RPMI8226 (cell line): ENCODE results near the gene NR2C2.

Experiments
- DNase-seq: peaks from one replicate; pipeline ENCODE4 v3.0.0-alpha.2; 2015

Gene NR2C2

GRCh38 chr3:15065550-15066007, 118.2 kb downstream of the NR2C2 start:
- no peak for DNase-seq

DNA sequence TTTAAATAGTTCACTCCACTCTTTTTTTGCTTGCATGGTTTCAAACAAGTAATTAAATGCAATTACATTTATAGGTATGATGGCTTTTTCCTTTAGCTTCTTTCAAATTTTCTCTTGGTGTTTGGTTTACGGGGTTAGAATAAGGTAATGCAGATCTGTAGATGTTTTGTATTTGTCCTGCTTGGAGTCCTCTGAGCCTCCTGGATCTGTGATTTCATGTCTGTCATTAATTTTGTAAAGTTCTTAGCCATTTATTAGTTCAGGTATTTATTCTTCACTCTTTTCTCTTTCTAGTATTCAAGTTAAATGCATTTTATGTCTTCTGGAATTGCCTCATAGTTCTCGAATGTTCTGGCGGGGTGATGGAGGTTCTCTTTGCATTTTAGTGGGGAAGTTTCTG, 119.1 kb downstream of the NR2C2 start:
- no peak for DNase-seq

DNA sequence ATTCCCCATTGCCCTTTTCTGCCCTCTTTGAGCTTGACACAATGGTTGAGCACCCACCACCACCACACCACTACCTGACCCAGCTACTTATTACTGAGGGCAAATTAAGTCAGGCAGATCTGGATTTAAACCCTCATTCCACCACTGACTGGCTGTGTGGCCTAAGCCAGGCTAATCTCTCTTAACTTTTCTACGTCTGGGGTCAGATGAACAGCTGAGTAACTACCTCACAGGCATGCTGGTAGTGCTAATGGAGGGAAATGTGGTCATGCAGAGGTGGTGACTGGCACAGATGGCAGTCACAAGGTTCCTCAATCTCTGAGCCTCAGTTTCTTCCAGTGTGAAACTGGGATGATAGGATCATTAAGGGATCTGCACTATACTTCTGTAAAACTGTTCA, 122.1 kb downstream of the NR2C2 start:
- DNase-seq = no peak

GRCh38 chr3:15071699-15072098, 124.3 kb downstream of the NR2C2 start:
- no peak for DNase-seq

- no peak for DNase-seq
Observed at GRCh38 chr3:15074500-15074899, 127.1 kb downstream of the NR2C2 start.

GRCh38 chr3:15079091-15079490, 131.7 kb downstream of the NR2C2 start:
- DNase-seq = no peak

GRCh38 chr3:15081960-15082664, 134.7 kb downstream of the NR2C2 start:
- DNase-seq = no peak

DNA sequence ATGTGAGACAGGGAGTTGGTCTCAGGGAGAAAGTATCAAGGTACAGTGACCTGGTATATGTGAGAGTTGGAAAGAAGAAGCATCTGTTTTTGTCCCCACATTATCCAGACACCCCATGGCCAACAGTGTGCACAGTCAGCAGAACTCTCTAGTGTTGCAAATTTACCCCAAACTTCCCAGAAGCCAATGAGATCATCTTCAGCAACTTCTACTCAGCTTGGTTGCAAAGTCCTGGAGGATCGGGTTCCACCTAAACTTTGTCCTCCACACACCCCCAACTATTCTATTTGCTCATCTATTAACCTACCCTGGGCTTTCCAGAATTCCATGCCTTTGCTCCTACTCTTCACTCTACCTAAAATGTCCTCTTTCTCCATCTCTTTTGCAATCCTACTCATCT, 135.9 kb downstream of the NR2C2 start:
- DNase-seq = no peak

- DNase-seq = no peak
Observed at GRCh38 chr3:15086263-15086662, 138.9 kb downstream of the NR2C2 start.

DNA sequence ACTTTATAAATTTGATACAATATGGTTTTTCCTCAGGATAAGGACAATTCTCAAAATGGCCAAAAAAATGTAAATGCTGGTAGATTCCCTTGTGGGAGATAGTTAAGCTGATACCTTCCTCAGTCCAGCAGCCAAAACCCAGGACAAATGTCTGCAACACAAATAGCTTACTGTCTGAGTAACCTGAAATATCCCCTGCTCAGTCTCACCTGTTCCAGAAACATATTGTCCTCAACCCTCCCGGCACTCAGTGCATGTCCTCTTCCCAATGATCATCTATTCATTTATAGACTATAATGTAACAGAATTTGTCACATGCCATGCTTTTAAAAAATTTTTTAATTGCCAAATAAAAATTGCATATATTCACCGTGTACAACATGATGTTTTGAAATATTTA, 139.3 kb downstream of the NR2C2 start:
- no peak for DNase-seq

DNA sequence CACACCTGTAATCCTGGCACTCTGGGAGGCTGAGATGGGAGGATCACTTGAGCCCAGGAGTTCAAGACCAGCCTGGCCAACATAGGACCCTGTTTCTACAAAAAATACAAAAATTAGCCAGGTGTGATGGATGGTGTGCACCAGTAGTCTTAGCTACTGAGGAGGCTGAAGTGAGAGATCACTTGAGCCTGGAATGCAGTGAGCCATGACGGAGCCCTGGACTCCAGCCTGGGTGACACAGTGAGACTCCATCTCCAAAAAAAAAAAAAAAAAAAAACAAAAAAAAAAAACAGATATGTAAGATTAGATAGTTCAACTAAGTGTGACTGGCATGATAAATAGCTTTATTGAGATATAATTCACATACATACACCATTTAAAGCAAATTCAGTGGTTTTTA, 141.8 kb downstream of the NR2C2 start:
- no peak for DNase-seq

DNA sequence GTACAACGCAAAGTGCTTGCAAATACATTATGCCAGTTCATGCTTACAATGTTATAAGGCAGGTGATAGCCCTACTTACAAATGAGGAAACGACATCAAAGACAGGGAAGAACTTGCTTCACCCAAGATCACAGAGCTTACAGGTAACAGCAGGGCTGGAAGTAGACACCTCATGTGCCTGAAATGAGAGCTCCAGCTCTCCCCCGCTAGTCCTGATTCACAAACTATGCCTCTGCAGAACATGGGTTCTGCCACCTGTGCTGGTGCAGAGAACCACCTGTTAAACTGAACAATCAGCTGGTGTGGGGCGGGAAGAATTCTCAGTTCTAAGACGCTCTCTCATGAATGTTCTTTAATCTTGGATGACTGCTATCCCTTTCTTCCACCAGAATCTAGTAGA, 144.2 kb downstream of the NR2C2 start:
- DNase-seq = no peak

GRCh38 chr3:15092686-15093085, 145.3 kb downstream of the NR2C2 start:
- DNase-seq = no peak

- no peak for DNase-seq
Observed at GRCh38 chr3:15094187-15094875, 146.9 kb downstream of the NR2C2 start.

- no peak for DNase-seq
Observed at GRCh38 chr3:15096046-15096445, 148.7 kb downstream of the NR2C2 start.

- DNase-seq = no peak
Observed at GRCh38 chr3:15097891-15098290, 150.5 kb downstream of the NR2C2 start.
